ENCODE measurements around the gene ZBTB8A.

GRCh38 chr1:32623775-32624174 is 84.5 kb downstream of the ZBTB8A start:
- TF ChIP-seq POLR2A (IDR thresholded peaks at IDR 0.05; ENCODE audit: low read depth, low read length) (no peak), POLR2AphosphoS5 (IDR thresholded peaks at IDR 0.05; ENCODE audit: low read depth, low read length) (0 out of 2 replicates have a peak, but pooled peaks have one; percentile 9), POU2F2 (IDR thresholded peaks at IDR 0.05; ENCODE audit: low read depth, low read length) (no peak), TAF1 (IDR thresholded peaks at IDR 0.05; ENCODE audit: low read depth, low read length) (no peak)
